IPS DF 19.7 (cell line): Measurements from ENCODE around the gene FGF21.
"Not testable (repeated sequence)": the region's sequence is repeated elsewhere in the genome, so short reads cannot be mapped to it uniquely, and the experiment has no call there.

ENCODE experiments used
- DNase-seq: peaks from one replicate; pipeline ENCODE4 v3.0.0-alpha.2; 2013; ENCODE audit warnings: low read depth, low spot score

Gene FGF21

GRCh38 chr19:48786422-48786821, 31.1 kb downstream of the FGF21 start:
- not testable (repeated sequence) for DNase-seq

GRCh38 chr19:48787331-48787730, 32.0 kb downstream of the FGF21 start:
- not testable (repeated sequence) for DNase-seq

DNA sequence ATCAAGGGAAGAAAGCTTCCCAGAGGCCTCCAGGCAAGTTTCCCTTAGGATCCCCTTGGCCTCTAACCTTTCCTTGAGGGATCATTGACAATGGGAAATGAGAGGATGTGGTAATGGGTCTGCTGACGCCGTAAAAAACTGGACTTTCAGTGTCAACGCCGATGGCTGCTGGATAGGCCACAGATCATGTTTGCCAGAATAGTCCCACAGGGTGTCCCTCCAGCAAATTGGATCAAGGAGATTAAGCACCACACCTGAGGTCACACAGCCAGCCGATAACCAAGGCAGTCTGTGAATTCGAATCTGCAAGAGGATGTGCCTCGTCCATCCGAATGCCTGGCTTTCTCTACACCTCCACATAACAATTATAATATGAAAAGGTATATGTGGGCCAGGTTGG, 37.9 kb downstream of the FGF21 start:
- no peak for DNase-seq

DNA sequence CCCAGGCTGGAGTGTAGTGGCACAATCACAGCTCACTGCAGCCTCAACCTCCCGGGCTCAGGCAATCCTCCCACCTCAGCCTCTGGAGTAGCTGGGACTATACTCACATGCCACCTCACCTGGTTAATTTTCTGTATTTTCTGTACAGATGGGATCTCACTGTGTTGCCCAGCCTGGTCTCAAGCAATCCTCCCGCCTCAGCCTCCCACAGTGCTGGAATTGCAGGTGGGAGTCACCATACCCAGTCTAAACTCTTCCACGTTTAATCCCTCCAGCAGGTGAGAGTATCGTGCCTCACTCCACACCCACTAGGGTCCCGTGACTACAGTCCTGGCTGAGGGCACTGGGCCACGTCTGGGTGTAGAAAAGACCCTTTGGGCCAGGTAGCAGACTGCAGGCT, 39.0 kb downstream of the FGF21 start:
- no peak for DNase-seq

DNA sequence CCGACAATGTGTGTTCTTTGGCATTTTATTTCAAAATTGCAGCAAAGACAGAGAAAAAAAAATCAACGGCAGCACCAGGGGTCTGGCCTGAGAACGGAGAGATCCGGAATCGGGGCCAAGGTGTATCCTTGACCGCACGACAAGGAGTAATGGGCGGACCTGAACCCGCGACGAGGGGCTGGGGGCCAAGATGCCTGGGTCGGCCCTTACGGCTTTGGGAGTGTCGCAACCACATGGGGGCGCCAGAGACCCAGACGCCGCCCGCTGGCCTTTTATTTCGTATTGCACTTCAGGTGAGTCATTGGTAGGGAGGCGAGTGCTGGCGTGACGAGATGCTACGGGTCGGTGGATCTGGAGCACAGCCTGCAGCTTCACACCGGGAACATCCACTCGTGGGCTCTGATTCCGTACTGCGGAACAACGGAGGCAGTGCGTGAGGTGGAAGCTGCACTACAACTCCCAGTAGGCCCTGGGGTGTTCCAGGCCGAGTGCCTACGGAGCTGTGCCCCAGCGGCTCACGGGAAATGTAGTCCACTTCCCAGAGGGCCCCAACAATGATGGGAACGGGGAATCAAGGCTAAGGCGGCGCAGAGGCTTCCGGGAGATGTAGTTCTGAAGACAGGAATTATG, 39.8 kb downstream of the FGF21 start:
- DNase-seq, result no peak

DNA sequence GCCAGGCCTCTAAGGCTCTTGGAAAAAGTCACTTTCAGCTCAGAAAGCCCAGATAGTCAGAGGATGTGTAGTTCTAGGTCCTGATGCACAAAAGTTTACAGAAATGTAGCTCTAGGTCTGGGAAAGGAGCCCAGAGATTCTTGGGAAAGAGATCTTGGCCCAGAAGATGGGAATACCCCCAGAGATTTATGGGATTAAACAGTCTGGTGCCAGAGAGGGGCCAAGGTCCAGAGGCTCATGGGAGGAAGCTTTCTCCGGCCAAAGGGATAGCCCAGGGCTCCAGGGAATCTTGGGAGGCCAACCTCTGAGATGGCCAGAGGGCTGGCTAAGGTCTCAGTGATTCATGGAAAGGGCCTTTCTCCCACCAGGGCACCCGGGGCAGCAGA, 40.4 kb downstream of the FGF21 start:
- no peak for DNase-seq

GRCh38 chr19:48796298-48797083, 41.2 kb downstream of the FGF21 start:
- no peak for DNase-seq

GRCh38 chr19:48797103-48797502, 41.8 kb downstream of the FGF21 start:
- DNase-seq, result no peak

- DNase-seq, result no peak
These were observed 43.6 kb downstream of the FGF21 start for GRCh38 chr19:48798937-48799336.

DNA sequence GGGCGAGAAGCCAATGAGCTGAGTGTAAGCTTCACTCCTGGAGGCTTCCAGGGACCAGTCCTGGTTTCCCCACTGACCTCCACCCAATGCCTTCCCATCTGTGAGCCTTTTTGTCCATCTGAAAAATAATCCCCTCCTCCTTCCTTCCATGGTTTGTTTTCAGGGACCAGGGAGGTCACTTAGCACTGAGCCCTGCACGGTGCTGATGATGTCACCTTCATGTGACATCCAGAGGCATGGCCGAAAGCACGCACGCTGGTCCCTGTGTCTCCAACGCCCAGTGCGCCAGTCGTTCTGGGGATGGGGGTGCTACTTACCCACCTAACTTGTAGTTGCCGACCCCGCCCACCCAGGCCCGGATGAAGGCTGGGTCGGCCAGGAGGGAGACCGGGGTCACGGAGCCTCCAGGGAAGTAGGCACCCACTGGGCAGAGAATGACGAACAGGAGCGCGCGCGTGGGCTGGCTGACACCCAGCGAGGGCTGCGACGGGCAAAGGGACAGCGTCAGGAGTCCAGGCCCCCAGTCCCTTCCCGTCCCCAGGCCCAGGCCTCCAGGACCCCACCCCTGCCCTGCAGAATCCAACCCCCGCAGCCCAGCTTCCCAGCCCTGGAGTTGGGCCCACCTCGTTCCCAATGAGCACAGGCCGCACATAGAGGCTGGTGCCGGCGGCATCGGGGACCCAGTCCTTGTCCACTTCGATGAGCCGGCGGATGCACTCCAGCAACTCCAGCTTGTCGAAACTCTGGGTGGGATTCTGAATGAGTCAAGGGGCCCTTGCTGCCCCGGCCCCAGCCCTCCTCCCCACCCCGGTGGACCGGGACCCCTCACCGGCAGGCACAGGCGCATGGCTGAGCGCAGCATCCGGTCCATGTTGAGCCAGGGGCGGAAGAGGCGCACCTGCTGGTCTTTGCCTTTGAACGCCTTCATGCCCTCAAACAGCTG, 44.3 kb downstream of the FGF21 start:
- no peak for DNase-seq

DNA sequence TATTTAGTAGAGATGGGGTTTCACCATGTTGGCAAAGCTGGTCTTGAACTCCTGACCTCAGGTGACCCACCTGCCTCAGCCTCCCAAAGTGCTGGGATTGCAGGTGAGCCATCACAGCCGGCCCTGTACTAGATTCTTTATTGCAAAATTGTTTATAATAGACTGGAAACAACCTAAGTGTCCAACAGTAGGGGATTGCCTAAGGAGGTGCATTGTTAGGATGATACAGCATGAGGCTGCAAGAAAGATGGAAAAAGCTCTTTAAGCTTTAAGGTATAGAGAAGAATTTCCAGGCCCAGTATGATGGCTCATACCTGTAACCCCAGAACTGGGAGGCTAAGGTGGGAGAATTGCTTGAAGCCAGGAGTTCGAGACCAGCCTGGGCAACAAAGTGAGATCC, 47.3 kb downstream of the FGF21 start:
- DNase-seq, result no peak

DNA sequence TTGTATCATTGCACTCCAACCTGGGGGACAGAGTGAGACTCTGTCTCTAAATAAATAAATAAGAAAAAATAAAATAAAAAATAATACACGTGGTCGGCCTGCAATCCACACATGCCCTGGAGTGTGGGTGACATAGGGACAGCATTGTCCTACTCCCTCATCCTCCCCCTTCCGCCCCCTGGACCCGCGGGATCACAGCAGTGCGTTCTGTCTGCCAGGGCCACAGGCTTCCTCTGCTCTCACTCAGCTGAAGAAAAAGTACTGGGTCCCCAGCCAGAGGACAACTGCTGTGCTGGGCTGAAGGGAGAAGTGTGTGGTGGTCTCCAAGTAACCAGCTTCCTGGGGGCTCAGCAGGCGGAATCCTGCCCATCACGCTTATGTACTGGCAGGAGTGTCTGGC, 49.2 kb downstream of the FGF21 start:
- no peak for DNase-seq

GRCh38 chr19:48805452-48805851, 50.1 kb downstream of the FGF21 start:
- no peak for DNase-seq

- no peak for DNase-seq
These were observed 51.1 kb downstream of the FGF21 start for GRCh38 chr19:48806518-48806817.

DNA sequence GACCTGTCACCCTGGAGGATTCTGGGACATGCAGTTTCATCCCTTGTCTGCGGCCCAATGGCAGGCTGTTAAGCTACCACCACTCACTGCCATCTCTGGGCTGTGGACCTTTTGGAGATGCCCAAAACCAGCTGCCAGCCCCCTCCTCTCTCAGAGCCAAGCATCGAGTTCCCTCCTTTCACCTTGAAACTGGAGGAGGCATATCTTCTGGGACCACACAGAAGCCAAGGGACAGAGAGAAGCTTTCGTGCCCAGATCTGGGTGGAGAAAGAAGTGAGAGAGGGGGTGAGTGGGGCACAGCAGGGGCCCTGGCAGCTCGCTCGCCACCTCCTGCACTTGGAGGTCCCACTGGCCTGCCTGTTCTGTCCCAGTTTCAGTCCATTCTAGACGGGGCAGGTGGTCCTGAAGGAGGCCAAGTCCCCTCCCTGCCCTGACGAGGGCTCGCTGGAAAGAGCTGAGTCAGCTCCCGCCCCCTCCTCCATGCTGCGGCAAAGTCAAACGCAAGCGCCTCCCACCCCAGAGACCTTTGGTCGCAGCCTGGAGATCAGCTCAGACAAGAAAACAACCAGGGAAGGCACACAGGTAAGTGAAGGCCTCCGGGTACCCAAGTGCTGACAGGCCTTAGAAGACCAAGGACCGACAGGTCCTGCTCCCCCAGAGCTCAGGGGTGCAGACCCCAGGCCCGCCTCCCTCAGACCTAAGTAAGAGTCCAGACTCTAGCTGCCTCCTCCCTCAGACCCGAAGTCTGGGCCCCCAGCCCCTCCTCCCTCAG, 51.7 kb downstream of the FGF21 start:
- no peak for DNase-seq

- no peak for DNase-seq
These were observed 52.4 kb downstream of the FGF21 start for GRCh38 chr19:48807590-48808308.
